HG03060 (cell line): ENCODE measurements around the gene GJD3.
"Not testable (repeated sequence)": the region's sequence is repeated elsewhere in the genome, so short reads cannot be mapped to it uniquely, and the experiment has no call there.

ENCODE experiments used
- ATAC-seq: cut with Tn5 transposase; IDR thresholded peaks from one replicate; pipeline ENCODE4 v1.9.1; 2021; ENCODE audit warnings: low read depth, moderate number of reproducible peaks; ENCODE audit not compliant: unreplicated experiment

The GJD3 gene

GRCh38 chr17:40369923-40370322 is 5.4 kb upstream of the GJD3 start:
- no peak for ATAC-seq

DNA sequence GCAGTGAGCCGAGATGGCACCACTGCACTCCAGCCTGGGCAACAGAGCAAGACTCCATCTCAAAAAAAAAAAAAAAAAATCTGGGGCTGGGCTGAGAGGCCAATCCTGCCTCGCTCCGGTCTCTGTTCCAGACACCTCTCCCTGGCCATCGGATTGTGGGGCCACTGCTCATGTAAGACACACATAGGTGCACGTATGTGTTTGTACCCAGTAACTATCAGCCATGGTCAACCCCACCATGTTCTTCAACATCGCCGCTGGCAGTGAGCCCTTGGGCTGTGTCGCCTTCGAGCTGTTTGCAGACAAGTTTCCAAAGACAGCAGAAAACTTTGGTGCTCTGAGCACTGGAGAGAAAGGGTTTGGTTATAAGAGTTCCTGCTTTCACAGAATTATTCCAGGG is 3.2 kb upstream of the GJD3 start:
- not testable (repeated sequence) for ATAC-seq

- ATAC-seq = no peak
These were observed 2.5 kb upstream of the GJD3 start for GRCh38 chr17:40366861-40367518.

GRCh38 chr17:40366076-40366860 is 1.7 kb upstream of the GJD3 start:
- ATAC-seq = no peak

DNA sequence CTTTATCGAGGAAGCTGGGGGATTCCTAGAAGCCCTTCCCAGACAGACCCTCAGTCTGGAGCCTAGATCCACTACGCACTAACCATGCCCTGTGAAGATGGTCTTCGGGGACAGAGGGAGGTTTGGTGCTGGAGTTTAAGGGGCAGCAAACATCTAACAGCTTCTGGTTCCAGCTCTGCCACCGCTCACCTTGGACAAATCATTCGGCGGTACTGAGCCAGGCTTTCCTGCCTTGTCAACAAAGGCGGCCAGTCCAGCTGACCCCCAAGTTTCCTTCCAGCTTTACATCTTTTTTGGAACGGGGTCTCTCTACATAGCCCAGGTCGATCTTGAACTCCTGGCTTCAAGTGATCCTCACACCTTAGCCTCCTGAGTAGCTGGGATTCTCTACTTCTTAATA is 369 bp upstream of the GJD3 start:
- no peak for ATAC-seq

DNA sequence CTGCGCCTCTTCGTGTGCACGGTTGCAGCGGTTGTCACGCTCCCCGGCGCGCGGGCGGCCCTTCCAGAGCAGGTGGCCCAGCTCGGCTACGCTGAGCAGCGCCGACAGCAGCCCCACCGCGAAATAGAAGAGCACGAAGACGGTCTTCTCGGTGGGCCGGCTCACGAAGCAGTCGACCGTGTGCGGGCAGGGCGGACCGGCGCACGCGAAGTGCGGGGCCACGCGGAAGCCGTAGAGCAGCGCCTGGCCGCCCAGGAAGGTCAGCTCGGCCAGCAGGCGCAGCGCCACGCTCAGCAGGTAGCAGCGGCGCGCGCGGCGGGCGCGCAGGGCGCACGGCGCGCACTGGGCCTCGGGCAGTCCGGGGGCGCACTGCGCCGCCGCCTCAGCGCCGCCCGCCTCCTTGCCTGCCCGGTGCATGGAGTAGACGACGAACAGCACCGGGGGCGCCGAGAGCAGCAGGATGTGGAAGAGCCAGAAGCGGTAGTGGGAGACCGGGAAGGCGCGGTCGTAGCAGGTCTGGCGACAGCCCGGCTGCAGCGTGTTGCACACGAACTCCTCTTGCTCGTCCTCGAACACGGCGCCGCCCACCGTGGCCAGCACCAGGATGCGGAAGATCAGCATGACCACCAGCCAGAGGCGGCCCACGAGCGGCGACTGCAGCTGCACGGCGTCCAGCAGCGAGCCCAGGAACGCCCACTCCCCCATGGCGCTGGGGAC is 1.3 kb downstream of the GJD3 start:
- no peak for ATAC-seq

DNA sequence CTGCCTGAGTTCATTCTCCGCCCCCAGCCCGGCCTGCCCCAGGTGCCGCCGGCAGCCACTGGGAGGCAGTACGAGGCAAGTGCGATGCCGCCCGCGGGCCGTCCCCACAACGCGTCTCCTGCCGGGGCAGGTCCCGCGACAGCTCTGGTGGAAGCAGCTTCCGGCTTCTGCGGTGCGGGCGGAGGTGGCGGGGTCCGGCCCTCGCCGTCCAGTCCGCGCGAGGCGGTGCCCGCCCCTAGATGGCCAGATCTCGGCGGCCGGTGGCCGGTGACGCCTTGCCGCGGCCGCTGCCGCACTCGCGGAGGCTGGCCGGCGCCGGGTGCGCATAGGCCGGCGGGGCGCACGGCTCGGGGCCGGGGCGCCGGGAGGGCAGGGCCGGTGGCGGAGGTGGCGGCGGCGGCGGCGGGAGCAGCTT is 1.8 kb downstream of the GJD3 start:
- no peak for ATAC-seq

DNA sequence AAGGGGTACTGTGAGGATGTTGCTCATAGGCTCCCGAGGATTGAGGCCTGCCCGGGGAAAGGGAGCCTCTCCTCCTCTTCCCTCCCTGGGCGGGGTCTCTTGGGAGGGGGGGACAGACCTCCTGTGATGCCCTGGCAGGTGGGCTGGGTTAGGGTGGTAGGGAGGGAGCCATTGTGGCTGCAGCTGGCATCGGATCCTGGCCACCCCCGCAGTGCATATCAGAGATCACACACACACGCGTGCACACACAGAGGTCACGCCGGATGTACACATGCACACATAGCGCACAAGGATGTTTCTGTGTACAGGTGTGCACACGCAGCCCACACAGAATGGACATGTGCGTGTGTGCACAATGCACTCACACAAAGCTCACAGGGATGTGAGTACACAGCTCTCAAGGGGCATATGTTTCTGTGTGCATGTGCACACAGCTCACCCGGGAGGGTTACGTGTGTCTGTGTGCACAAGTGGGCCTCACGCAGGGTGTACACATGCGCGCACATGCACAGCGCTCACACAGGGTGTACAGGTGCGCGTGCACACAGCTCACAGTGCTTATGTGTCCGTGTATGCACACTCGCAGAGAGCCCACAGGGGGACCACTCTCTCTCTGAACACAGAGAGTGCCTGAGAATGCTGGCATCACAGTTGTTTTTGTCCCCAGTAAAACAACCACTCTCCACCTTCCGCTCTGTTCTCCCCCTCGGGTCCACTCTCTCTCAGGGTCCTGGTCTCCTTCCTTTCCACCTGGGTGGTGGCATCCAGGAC is 2.4 kb downstream of the GJD3 start:
- no peak for ATAC-seq

- no peak for ATAC-seq
These were observed 3.2 kb downstream of the GJD3 start for GRCh38 chr17:40361063-40361924.

- no peak for ATAC-seq
These were observed 4.4 kb downstream of the GJD3 start for GRCh38 chr17:40360091-40360490.

GRCh38 chr17:40358323-40359038 is 6.1 kb downstream of the GJD3 start:
- no peak for ATAC-seq

DNA sequence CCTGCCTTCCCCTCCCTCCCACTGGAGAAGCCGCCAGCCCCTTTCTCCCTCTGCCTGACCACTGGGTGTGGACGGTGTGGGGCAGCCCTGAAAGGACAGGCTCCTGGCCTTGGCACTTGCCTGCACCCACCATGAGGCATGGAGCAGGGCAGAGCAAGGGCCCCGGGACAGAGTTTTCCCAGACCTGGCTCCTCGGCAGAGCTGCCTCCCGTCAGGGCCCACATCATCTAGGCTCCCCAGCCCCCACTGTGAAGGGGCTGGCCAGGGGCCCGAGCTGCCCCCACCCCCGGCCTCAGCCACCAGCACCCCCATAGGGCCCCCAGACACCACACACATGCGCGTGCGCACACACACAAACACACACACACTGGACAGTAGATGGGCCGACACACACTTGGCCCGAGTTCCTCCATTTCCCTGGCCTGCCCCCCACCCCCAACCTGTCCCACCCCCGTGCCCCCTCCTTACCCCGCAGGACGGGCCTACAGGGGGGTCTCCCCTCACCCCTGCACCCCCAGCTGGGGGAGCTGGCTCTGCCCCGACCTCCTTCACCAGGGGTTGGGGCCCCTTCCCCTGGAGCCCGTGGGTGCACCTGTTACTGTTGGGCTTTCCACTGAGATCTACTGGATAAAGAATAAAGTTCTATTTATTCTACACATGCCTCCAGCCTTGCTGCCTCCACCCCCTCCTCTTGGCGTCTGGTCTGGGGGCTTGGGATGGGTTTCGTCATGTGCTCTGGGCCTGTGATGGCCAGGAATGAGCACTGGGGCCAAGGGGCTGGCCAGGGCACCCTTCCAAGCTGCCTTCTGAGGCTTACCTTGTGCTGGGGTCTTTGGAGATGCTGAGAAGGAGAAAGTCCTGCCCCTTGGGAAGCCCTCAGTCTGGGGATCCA is 7.3 kb downstream of the GJD3 start:
- no peak for ATAC-seq

- ATAC-seq = no peak
These were observed 8.5 kb downstream of the GJD3 start for GRCh38 chr17:40355804-40356758.

DNA sequence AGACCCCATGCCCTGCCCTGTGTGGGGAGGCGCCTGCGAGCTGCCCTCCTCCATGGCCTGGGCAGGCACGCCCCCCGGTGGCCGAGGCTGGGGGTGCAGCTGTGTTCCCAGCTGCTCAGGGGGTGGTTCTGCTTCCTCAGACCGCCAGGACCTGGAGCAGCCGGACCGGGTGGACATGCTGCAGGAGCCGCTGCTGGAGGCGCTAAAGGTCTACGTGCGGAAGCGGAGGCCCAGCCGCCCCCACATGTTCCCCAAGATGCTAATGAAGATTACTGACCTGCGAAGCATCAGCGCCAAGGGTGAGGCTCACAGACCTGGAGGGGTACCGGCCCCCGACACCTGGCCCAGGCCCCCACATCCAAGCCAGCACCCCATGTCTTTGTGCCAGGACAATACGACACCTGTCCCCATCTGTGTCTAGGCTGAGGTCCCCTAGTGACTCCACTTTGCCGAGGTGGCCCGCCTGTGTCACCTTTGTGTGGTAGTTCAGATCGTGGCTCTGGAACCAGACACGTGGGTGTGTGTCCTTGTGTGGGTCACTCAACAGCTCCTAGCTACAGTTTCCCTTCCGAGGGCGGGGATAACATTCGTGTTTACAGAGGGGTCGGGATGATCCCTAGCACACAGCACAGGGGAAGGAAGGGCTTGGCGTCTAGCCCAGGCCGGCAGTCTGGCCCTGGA is 9.3 kb downstream of the GJD3 start:
- ATAC-seq = no peak

- ATAC-seq = no peak
These were observed 10.1 kb downstream of the GJD3 start for GRCh38 chr17:40354221-40355122.
